HG03095 (cell line): Measurements from ENCODE around the gene HADHB.
"Not testable (repeated sequence)": the region's sequence is repeated elsewhere in the genome, so short reads cannot be mapped to it uniquely, and the experiment has no call there.

Experiments
- ATAC-seq: cut with Tn5 transposase; IDR thresholded peaks from one replicate; pipeline ENCODE4 v1.9.1; 2021; ENCODE audit warnings: moderate library complexity; ENCODE audit not compliant: unreplicated experiment

HADHB gene

GRCh38 chr2:26327291-26328272, 82.8 kb downstream of the HADHB start:
- no peak for ATAC-seq

GRCh38 chr2:26329083-26329482, 84.3 kb downstream of the HADHB start:
- not testable (repeated sequence) for ATAC-seq

GRCh38 chr2:26330114-26330549, 85.4 kb downstream of the HADHB start:
- peak; percentile 90 for ATAC-seq

GRCh38 chr2:26330604-26331003, 85.9 kb downstream of the HADHB start:
- ATAC-seq, result no peak

GRCh38 chr2:26331321-26331720, 86.6 kb downstream of the HADHB start:
- ATAC-seq, result not testable (repeated sequence)

- ATAC-seq, result no peak
Measured at GRCh38 chr2:26333293-26333692, 88.6 kb downstream of the HADHB start.

- no peak for ATAC-seq
Measured at GRCh38 chr2:26335231-26335630, 90.5 kb downstream of the HADHB start.

- no peak for ATAC-seq
Measured at GRCh38 chr2:26336719-26337118, 92.0 kb downstream of the HADHB start.

- no peak for ATAC-seq
Measured at GRCh38 chr2:26337298-26337697, 92.6 kb downstream of the HADHB start.
